ENCODE measurements around the gene MATN1.

The MATN1 gene

GRCh38 chr1:30757352-30758120, 34.2 kb upstream of the MATN1 start, which contains the start of gene LAPTM5:
TSS of gene LAPTM5 (minus strand) at chr1:30757774. CDS start at chr1:30757745, 29 bp downstream.
- no peak for DNase-seq

GRCh38 chr1:30756545-30757351, 33.4 kb upstream of the MATN1 start:
- no peak for DNase-seq

GRCh38 chr1:30756206-30756544, 32.8 kb upstream of the MATN1 start:
- no peak for DNase-seq

- no peak for DNase-seq
Measured at GRCh38 chr1:30755746-30756145, 32.4 kb upstream of the MATN1 start.

GRCh38 chr1:30755334-30755733, 31.9 kb upstream of the MATN1 start:
- DNase-seq, result no peak

GRCh38 chr1:30754684-30755171, 31.3 kb upstream of the MATN1 start:
- no peak for DNase-seq

GRCh38 chr1:30753660-30754123, 30.3 kb upstream of the MATN1 start:
- no peak for DNase-seq

GRCh38 chr1:30753118-30753517, 29.7 kb upstream of the MATN1 start:
- no peak for DNase-seq

- DNase-seq, result no peak
Measured at GRCh38 chr1:30752651-30752908, 29.2 kb upstream of the MATN1 start.

GRCh38 chr1:30751830-30752650, 28.7 kb upstream of the MATN1 start:
- no peak for DNase-seq

- peak; percentile 81 for DNase-seq
Measured at GRCh38 chr1:30750731-30751291, 27.4 kb upstream of the MATN1 start.

- DNase-seq, result peak; percentile 81
Measured at GRCh38 chr1:30749691-30750583, 26.6 kb upstream of the MATN1 start.

- peak; percentile 61 for DNase-seq
Measured at GRCh38 chr1:30748699-30749401, 25.5 kb upstream of the MATN1 start.

GRCh38 chr1:30748098-30748698, 24.8 kb upstream of the MATN1 start:
- DNase-seq, result peak; percentile 99

- DNase-seq, result no peak
Measured at GRCh38 chr1:30747033-30748008, 23.9 kb upstream of the MATN1 start.

- DNase-seq, result peak; percentile 33
Measured at GRCh38 chr1:30746212-30747032, 23.0 kb upstream of the MATN1 start.

- DNase-seq, result no peak
Measured at GRCh38 chr1:30745834-30746208, 22.4 kb upstream of the MATN1 start.

- no peak for DNase-seq
Measured at GRCh38 chr1:30745156-30745833, 21.9 kb upstream of the MATN1 start.
